GM23338 (cell line): ENCODE measurements around the gene OR1D5. TPM values are rescaled to one million over a fixed set of nuclear protein-coding genes. Genes with fewer than 3 reads are reported as not detected.

Experiments used
- ATAC-seq: fragments of 200-7000 bp; cut with Tn5 transposase; 3 replicates; pipeline ENCODE4 v1.9.1; 2020
- DNase-seq: peaks from one replicate; pipeline ENCODE4 v3.0.0-alpha.2; 2015; ENCODE audit warnings: low spot score
- H2AFZ ChIP-seq: fragments of 200-600 bp; sonication (generic); 2 replicates; pipeline ENCODE4 v1.8.0; 2016; ENCODE audit warnings: antibody characterized with exemption, mild to moderate bottlenecking, moderate library complexity
- H3F3A ChIP-seq: fragments of 200-600 bp; sonication (generic); replicated peaks from 2 replicates; pipeline ENCODE4 v1.8.0; 2017; ENCODE audit warnings: antibody characterized with exemption, mixed run types, low read depth
- H3K27ac ChIP-seq: fragments of 200-600 bp; sonication (generic); 2 replicates; pipeline ENCODE4 v1.6.1; 2016; ENCODE audit warnings: low read depth
- H3K27me3 ChIP-seq: fragments of 200-600 bp; sonication (generic); 2 replicates; pipeline ENCODE4 v1.8.0; 2016; ENCODE audit warnings: mild to moderate bottlenecking, mixed run types, moderate library complexity; ENCODE audit not compliant: insufficient read depth
- H3K36me3 ChIP-seq: fragments of 200-600 bp; sonication (generic); 2 replicates; pipeline ENCODE4 v1.8.0; 2016; ENCODE audit warnings: mild to moderate bottlenecking; ENCODE audit not compliant: insufficient read depth
- H3K4me1 ChIP-seq: fragments of 200-600 bp; sonication (generic); 2 replicates; pipeline ENCODE4 v1.8.0; 2016; ENCODE audit warnings: mild to moderate bottlenecking, moderate library complexity; ENCODE audit not compliant: insufficient read depth
- H3K4me2 ChIP-seq: fragments of 200-600 bp; sonication (generic); 2 replicates; pipeline ENCODE4 v1.7.1; 2017; ENCODE audit warnings: mixed run types
- H3K4me3 ChIP-seq: fragments of 200-600 bp; sonication (generic); 2 replicates; pipeline ENCODE4 v1.6.1; 2016; ENCODE audit warnings: mixed run types
- H3K79me2 ChIP-seq: fragments of 200-600 bp; sonication (generic); replicated peaks from 2 replicates; pipeline ENCODE4 v1.8.0; 2017; ENCODE audit warnings: mild to moderate bottlenecking; ENCODE audit not compliant: insufficient read depth
- H3K9me2 ChIP-seq: fragments of 200-600 bp; sonication (generic); 2 replicates; pipeline ENCODE4 v1.8.0; 2017; ENCODE audit not compliant: insufficient read depth
- H4K20me1 ChIP-seq: fragments of 200-600 bp; sonication (generic); replicated peaks from 2 replicates; pipeline ENCODE4 v1.8.0; 2017; ENCODE audit warnings: mild to moderate bottlenecking; ENCODE audit not compliant: insufficient read depth
- H3K27ac Mint-ChIP-seq: 2 replicates; pipeline ENCODE4 v1.8.0; 2020; ENCODE audit warnings: inconsistent platforms, mild to moderate bottlenecking, moderate library complexity, mixed read lengths
- H3K27me3 Mint-ChIP-seq: 3 replicates; pipeline ENCODE4 v1.8.0; 2022; ENCODE audit warnings: low read depth, mild to moderate bottlenecking, moderate library complexity, mixed read lengths, inconsistent platforms; ENCODE audit not compliant: insufficient read depth, poor library complexity
- H3K36me3 Mint-ChIP-seq: 3 replicates; pipeline ENCODE4 v1.8.0; 2021; ENCODE audit warnings: low read depth, mild to moderate bottlenecking, inconsistent platforms, moderate library complexity, mixed read lengths
- H3K4me1 Mint-ChIP-seq: 3 replicates; pipeline ENCODE4 v1.8.0; 2020; ENCODE audit warnings: mild to moderate bottlenecking, inconsistent platforms, mixed read lengths
- H3K4me3 Mint-ChIP-seq: 3 replicates; pipeline ENCODE4 v1.8.0; 2021; ENCODE audit warnings: moderate library complexity, mild to moderate bottlenecking, inconsistent platforms, mixed read lengths
- H3K9me3 Mint-ChIP-seq: 3 replicates; pipeline ENCODE4 v1.8.0; 2020; ENCODE audit warnings: moderate library complexity, mild to moderate bottlenecking, inconsistent platforms, mixed read lengths
- CREB1 ChIP-seq: fragments of 250-450 bp; sonication (Bioruptor Pico); IDR thresholded peaks from 2 replicates; pipeline ENCODE4 v1.5.0; 2020; ENCODE audit warnings: low read depth, mild to moderate bottlenecking, moderate library complexity
- CTCF ChIP-seq, 2 experiments: fragments of 200-600 bp in 1 of 2; sonication (generic) in 1 of 2; conservative IDR thresholded peaks; 2 replicates each; pipeline versions ENCODE4 v1.5.1 to v1.6.1; 2016 to 2017; ENCODE audit warnings: antibody characterized with exemption in 2 of 2, low read depth in 2 of 2, mild to moderate bottlenecking in 2 of 2, moderate library complexity in 1 of 2
- ETS1 ChIP-seq: IDR thresholded peaks from 2 replicates; pipeline ENCODE4 v1.6.1; 2016; ENCODE audit warnings: antibody characterized with exemption
- EZH2 ChIP-seq: fragments of 200-600 bp; sonication (generic); IDR thresholded peaks from one replicate; pipeline ENCODE4 v1.8.0; 2017; ENCODE audit warnings: antibody characterized with exemption, mild to moderate bottlenecking, low read depth; ENCODE audit not compliant: unreplicated experiment
- EZH2phosphoT487 ChIP-seq: fragments of 200-600 bp; sonication (generic); IDR thresholded peaks from one replicate; pipeline ENCODE4 v1.8.1; 2018; ENCODE audit warnings: antibody characterized with exemption; ENCODE audit not compliant: unreplicated experiment
- JUNB ChIP-seq: IDR thresholded peaks from one replicate; pipeline ENCODE4 v1.6.1; 2016; ENCODE audit warnings: antibody characterized with exemption; ENCODE audit not compliant: unreplicated experiment
- NANOG ChIP-seq: IDR thresholded peaks from 2 replicates; pipeline ENCODE4 v1.6.1; 2016; ENCODE audit warnings: antibody characterized with exemption, borderline replicate concordance
- POLR2AphosphoS5 ChIP-seq: IDR thresholded peaks from 2 replicates; pipeline ENCODE4 v1.6.1; 2016; ENCODE audit warnings: antibody characterized with exemption, low read depth
- REST ChIP-seq: IDR thresholded peaks from one replicate; pipeline ENCODE4 v1.6.1; 2018; ENCODE audit warnings: antibody characterized with exemption; ENCODE audit not compliant: unreplicated experiment
- STAT1 ChIP-seq: IDR thresholded peaks from one replicate; pipeline ENCODE4 v1.6.1; 2016; ENCODE audit warnings: antibody characterized with exemption; ENCODE audit not compliant: unreplicated experiment
- ZNF114 ChIP-seq: fragments of 250-450 bp; sonication (Bioruptor Pico); IDR thresholded peaks from 2 replicates; pipeline ENCODE4 v1.5.0; 2020; ENCODE audit warnings: mild to moderate bottlenecking, moderate library complexity
- ZNF331 ChIP-seq: fragments of 250-450 bp; sonication (Bioruptor Pico); IDR thresholded peaks from 2 replicates; pipeline ENCODE4 v1.5.0; 2020; ENCODE audit warnings: low read depth, mild to moderate bottlenecking, moderate library complexity
- polyA plus RNA-seq: library from polyadenylated mRNA; unstranded; fragments of >200 nt; fragmentation: Nextera tagmentation; extraction: Ambion mirVana; gene quantifications from 2 replicates; pipeline ENCODE4 v1.2.1, GENCODE V29; 2016
- total RNA-seq: library from RNA; depleted of rRNA; stranded (reverse); fragments of >200 nt; shearing (Covaris generic); gene quantifications from 2 replicates; pipeline ENCODE4 v1.2.3, GENCODE V29; 2014
- TF ChIP-seq, protein P1 (sequence below): fragments of 250-450 bp; sonication (Bioruptor Pico); IDR thresholded peaks from 2 replicates; pipeline ENCODE4 v1.5.0; 2020; ENCODE audit warnings: mild to moderate bottlenecking, moderate library complexity

The OR1D5 gene
- total and polyA plus RNA-seq, 2 experiments from 2014 or later = not detected

- peaks cover 52% of the 10 kb centered on the region for H3K36me3 Mint-ChIP-seq
- no peak for DNase-seq
- H3K27ac ChIP-seq = no peak overlapping the region
Measured at GRCh38 chr17:3026125-3026855, 37.1 kb downstream of the OR1D5 start.

More at GRCh38 chr17:3026125-3026855, 37.1 kb downstream of the OR1D5 start:
- Mint-ChIP-seq H3K4me1 (no peaks in the 10 kb centered on the region), H3K4me3 (no peak overlapping the region), H3K9me3 (peaks cover 20% of the 10 kb centered on the region), H3K27me3 (peaks cover 7% of the 10 kb centered on the region), H3K27ac (no peak overlapping the region)
- Histone ChIP-seq H3K27me3 (no peaks in the 10 kb centered on the region), H3K79me2 (peaks cover 4% of the 10 kb centered on the region), H3K9me2 (no peaks in the 10 kb centered on the region), H3K4me2 (no peak overlapping the region), H4K20me1 (no peaks in the 10 kb centered on the region), H3K4me1 (no peaks in the 10 kb centered on the region), H3K36me3 (peaks cover 22% of the 10 kb centered on the region), H3K4me3 (no peak overlapping the region), H3F3A (no peaks in the 10 kb centered on the region), H2AFZ (no peak overlapping the region)
- ATAC-seq = no peak
- TF ChIP-seq EZH2 (no peak), STAT1 (no peak), CREB1 (CRISPR knock-in tag) (no peak), EZH2phosphoT487 (no peak), ETS1 (no peak), REST (no peak), ZNF114 (CRISPR knock-in tag) (no peak), ZNF331 (no peak), CTCF (conservative IDR thresholded peaks at IDR 0.05; ENCODE audit: low read depth in 2 of 2) (no peak), POLR2AphosphoS5 (no peak), NANOG (no peak), JUNB (no peak)
- TF ChIP-seq, protein P1, sequence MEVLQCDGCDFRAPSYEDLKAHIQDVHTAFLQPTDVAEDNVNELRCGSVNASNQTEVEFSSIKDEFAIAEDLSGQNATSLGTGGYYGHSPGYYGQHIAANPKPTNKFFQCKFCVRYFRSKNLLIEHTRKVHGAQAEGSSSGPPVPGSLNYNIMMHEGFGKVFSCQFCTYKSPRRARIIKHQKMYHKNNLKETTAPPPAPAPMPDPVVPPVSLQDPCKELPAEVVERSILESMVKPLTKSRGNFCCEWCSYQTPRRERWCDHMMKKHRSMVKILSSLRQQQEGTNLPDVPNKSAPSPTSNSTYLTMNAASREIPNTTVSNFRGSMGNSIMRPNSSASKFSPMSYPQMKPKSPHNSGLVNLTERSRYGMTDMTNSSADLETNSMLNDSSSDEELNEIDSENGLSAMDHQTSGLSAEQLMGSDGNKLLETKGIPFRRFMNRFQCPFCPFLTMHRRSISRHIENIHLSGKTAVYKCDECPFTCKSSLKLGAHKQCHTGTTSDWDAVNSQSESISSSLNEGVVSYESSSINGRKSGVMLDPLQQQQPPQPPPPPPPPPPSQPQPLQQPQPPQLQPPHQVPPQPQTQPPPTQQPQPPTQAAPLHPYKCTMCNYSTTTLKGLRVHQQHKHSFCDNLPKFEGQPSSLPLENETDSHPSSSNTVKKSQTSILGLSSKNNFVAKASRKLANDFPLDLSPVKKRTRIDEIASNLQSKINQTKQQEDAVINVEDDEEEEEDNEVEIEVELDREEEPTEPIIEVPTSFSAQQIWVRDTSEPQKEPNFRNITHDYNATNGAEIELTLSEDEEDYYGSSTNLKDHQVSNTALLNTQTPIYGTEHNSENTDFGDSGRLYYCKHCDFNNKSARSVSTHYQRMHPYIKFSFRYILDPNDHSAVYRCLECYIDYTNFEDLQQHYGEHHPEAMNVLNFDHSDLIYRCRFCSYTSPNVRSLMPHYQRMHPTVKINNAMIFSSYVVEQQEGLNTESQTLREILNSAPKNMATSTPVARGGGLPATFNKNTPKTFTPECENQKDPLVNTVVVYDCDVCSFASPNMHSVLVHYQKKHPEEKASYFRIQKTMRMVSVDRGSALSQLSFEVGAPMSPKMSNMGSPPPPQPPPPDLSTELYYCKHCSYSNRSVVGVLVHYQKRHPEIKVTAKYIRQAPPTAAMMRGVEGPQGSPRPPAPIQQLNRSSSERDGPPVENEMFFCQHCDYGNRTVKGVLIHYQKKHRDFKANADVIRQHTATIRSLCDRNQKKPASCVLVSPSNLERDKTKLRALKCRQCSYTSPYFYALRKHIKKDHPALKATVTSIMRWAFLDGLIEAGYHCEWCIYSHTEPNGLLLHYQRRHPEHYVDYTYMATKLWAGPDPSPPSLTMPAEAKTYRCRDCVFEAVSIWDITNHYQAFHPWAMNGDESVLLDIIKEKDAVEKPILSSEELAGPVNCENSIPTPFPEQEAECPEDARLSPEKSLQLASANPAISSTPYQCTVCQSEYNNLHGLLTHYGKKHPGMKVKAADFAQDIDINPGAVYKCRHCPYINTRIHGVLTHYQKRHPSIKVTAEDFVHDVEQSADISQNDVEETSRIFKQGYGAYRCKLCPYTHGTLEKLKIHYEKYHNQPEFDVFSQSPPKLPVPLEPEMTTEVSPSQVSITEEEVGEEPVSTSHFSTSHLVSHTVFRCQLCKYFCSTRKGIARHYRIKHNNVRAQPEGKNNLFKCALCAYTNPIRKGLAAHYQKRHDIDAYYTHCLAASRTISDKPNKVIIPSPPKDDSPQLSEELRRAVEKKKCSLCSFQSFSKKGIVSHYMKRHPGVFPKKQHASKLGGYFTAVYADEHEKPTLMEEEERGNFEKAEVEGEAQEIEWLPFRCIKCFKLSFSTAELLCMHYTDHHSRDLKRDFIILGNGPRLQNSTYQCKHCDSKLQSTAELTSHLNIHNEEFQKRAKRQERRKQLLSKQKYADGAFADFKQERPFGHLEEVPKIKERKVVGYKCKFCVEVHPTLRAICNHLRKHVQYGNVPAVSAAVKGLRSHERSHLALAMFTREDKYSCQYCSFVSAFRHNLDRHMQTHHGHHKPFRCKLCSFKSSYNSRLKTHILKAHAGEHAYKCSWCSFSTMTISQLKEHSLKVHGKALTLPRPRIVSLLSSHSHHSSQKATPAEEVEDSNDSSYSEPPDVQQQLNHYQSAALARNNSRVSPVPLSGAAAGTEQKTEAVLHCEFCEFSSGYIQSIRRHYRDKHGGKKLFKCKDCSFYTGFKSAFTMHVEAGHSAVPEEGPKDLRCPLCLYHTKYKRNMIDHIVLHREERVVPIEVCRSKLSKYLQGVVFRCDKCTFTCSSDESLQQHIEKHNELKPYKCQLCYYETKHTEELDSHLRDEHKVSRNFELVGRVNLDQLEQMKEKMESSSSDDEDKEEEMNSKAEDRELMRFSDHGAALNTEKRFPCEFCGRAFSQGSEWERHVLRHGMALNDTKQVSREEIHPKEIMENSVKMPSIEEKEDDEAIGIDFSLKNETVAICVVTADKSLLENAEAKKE = no peak
